ENCODE measurements around the gene LRRC37A3. TPM values are rescaled to one million over a fixed set of nuclear protein-coding genes. Genes with fewer than 3 reads are reported as not detected.
A peak's percentile ranks its signal among the peaks of the same experiment; 100 is the strongest.
"Not testable (repeated sequence)": the region's sequence is repeated elsewhere in the genome, so short reads cannot be mapped to it uniquely, and the experiment has no call there.

The LRRC37A3 gene
- total RNA-seq, 4 donors from 2014 or later = 5.2 to 23.1 (median 9.8) TPM

GRCh38 chr17:64938925-64939474, 19.7 kb upstream of the LRRC37A3 start:
- H3K4me1 ChIP-seq = peaks cover 0 to 4% (median 0%) of the 10 kb centered on the region in 4 donors
- H3K4me3 ChIP-seq = no peak overlapping the region
- H3K27ac ChIP-seq = no peak overlapping the region
- no peaks in the 10 kb centered on the region for H3K36me3 ChIP-seq
- DNase-seq = peak; percentile 55 to 82 (median 75)
- H3K9me3 ChIP-seq = no peaks in the 10 kb centered on the region
- TF ChIP-seq CTCF (IDR thresholded peaks at IDR 0.05) (peak; percentile 35 to 72 (median 66)), POLR2A (IDR thresholded peaks at IDR 0.05) (no peak)
- no peaks in the 10 kb centered on the region for H3K27me3 ChIP-seq

GRCh38 chr17:64938290-64938689, 19.0 kb upstream of the LRRC37A3 start:
- Histone ChIP-seq H3K4me3 (no peak overlapping the region), H3K9me3 (no peaks in the 10 kb centered on the region), H3K27ac (no peak overlapping the region), H3K4me1 (peaks cover 0 to 4% (median 0%) of the 10 kb centered on the region in 4 donors), H3K27me3 (no peaks in the 10 kb centered on the region), H3K36me3 (no peaks in the 10 kb centered on the region)
- TF ChIP-seq POLR2A (IDR thresholded peaks at IDR 0.05) (no peak), CTCF (IDR thresholded peaks at IDR 0.05) (no peak)
- DNase-seq = no peak

- H3K4me1 ChIP-seq = peaks cover 0 to 4% (median 0%) of the 10 kb centered on the region in 4 donors
Measured at GRCh38 chr17:64936117-64936516, 16.8 kb upstream of the LRRC37A3 start.

GRCh38 chr17:64934284-64934778, 15.1 kb upstream of the LRRC37A3 start:
- not testable (repeated sequence) for DNase-seq, H3K4me3 ChIP-seq, H3K4me1 ChIP-seq, H3K27me3 ChIP-seq, H3K9me3 ChIP-seq, H3K36me3 ChIP-seq, H3K27ac ChIP-seq

More at GRCh38 chr17:64936117-64936516, 16.8 kb upstream of the LRRC37A3 start:
- no peaks in the 10 kb centered on the region for H3K36me3 ChIP-seq
- H3K27ac ChIP-seq = no peak overlapping the region
- no peak for DNase-seq
- no peaks in the 10 kb centered on the region for H3K9me3 ChIP-seq
- H3K4me3 ChIP-seq = no peak overlapping the region
- TF ChIP-seq CTCF (IDR thresholded peaks at IDR 0.05) (no peak), POLR2A (IDR thresholded peaks at IDR 0.05) (no peak)
- no peaks in the 10 kb centered on the region for H3K27me3 ChIP-seq

- not testable (repeated sequence) for H3K9me3 ChIP-seq, H3K4me3 ChIP-seq, H3K27me3 ChIP-seq, H3K4me1 ChIP-seq, DNase-seq, H3K27ac ChIP-seq, H3K36me3 ChIP-seq
Measured at GRCh38 chr17:64932850-64933249, 13.6 kb upstream of the LRRC37A3 start.

GRCh38 chr17:64930374-64930773, 11.1 kb upstream of the LRRC37A3 start:
- H3K9me3 ChIP-seq, H3K27ac ChIP-seq, H3K27me3 ChIP-seq, H3K4me3 ChIP-seq, H3K4me1 ChIP-seq, H3K36me3 ChIP-seq, DNase-seq: not testable (repeated sequence)

GRCh38 chr17:64929419-64930209, 10.3 kb upstream of the LRRC37A3 start:
- not testable (repeated sequence) for H3K36me3 ChIP-seq, H3K9me3 ChIP-seq, H3K4me3 ChIP-seq, H3K27ac ChIP-seq, H3K4me1 ChIP-seq, H3K27me3 ChIP-seq, DNase-seq

- not testable (repeated sequence) for H3K4me3 ChIP-seq, H3K4me1 ChIP-seq, H3K9me3 ChIP-seq, H3K27ac ChIP-seq, H3K27me3 ChIP-seq, H3K36me3 ChIP-seq, DNase-seq
Measured at GRCh38 chr17:64928701-64929100, 9.4 kb upstream of the LRRC37A3 start.
